ENCODE measurements around the gene GRAMD4. TPM values are rescaled to one million over a fixed set of nuclear protein-coding genes. Genes with fewer than 3 reads are reported as not detected.

The GRAMD4 gene
- total RNA-seq, 1 experiment from 2014 or later, result 23.4 TPM

- H3K36me3 ChIP-seq (ENCODE audit: control insufficient read depth, insufficient read depth, low read length), result no peaks in the 10 kb centered on the region
- Mint-ChIP-seq H3K36me3 (ENCODE audit: insufficient read depth, unreplicated experiment) (no peaks in the 10 kb centered on the region), H3K9me3 (ENCODE audit: unreplicated experiment) (no peaks in the 10 kb centered on the region), H3K27me3 (ENCODE audit: insufficient read depth, unreplicated experiment) (no peaks in the 10 kb centered on the region), H3K4me3 (ENCODE audit: unreplicated experiment) (no peak overlapping the region), H3K4me1 (ENCODE audit: low read depth, unreplicated experiment) (peaks cover 2% of the 10 kb centered on the region), H3K27ac (ENCODE audit: unreplicated experiment) (no peak overlapping the region)
- intact Hi-C loops (cut with micrococcal nuclease; ENCODE audit: unreplicated experiment), result no loop called here
- ChIA-PET POLR2A (no interaction called here), CTCF (no interaction called here)
- no peak for DNase-seq
- no peak overlapping the region for H3K4me3 ChIP-seq (ENCODE audit: low read depth, low read length)
- TF ChIP-seq CTCF (IDR thresholded peaks at IDR 0.05; ENCODE audit: insufficient read depth in 1 of 2, low read depth in 1 of 2, low read length in 1 of 2, severe bottlenecking in 1 of 2, unreplicated experiment in 1 of 2), result no peak
- BruUV-seq (replicated peaks), result no TSS peak
- H3K9me3 ChIP-seq, result no peaks in the 10 kb centered on the region
- no peaks in the 10 kb centered on the region for H3K4me1 ChIP-seq
- H3K27me3 ChIP-seq (replicated peaks; ENCODE audit: control insufficient read depth, insufficient read depth, low read length), result no peaks in the 10 kb centered on the region
These were observed 2.1 kb upstream of the GRAMD4 start for GRCh38 chr22:46617986-46618647.

GRCh38 chr22:46618667-46619066, 1.5 kb upstream of the GRAMD4 start:
- Mint-ChIP-seq H3K27ac (ENCODE audit: unreplicated experiment) (no peak overlapping the region), H3K27me3 (ENCODE audit: insufficient read depth, unreplicated experiment) (no peaks in the 10 kb centered on the region), H3K4me3 (ENCODE audit: unreplicated experiment) (no peak overlapping the region), H3K4me1 (ENCODE audit: low read depth, unreplicated experiment) (no peaks in the 10 kb centered on the region), H3K9me3 (ENCODE audit: unreplicated experiment) (no peaks in the 10 kb centered on the region), H3K36me3 (ENCODE audit: insufficient read depth, unreplicated experiment) (no peaks in the 10 kb centered on the region)
- intact Hi-C loops (cut with micrococcal nuclease; ENCODE audit: unreplicated experiment), result no loop called here
- Histone ChIP-seq H3K9me3 (no peaks in the 10 kb centered on the region), H3K4me1 (no peaks in the 10 kb centered on the region), H3K27me3 (replicated peaks; ENCODE audit: control insufficient read depth, insufficient read depth, low read length) (no peaks in the 10 kb centered on the region), H3K4me3 (ENCODE audit: low read depth, low read length) (no peak overlapping the region), H3K36me3 (ENCODE audit: control insufficient read depth, insufficient read depth, low read length) (no peaks in the 10 kb centered on the region)
- POLR2A ChIA-PET, result no interaction called here
- DNase-seq, result no peak
- CTCF ChIA-PET, result no interaction called here
- no TSS peak for BruUV-seq (replicated peaks)
- TF ChIP-seq CTCF (IDR thresholded peaks at IDR 0.05; ENCODE audit: insufficient read depth in 1 of 2, low read depth in 1 of 2, low read length in 1 of 2, severe bottlenecking in 1 of 2, unreplicated experiment in 1 of 2), result no peak

DNA sequence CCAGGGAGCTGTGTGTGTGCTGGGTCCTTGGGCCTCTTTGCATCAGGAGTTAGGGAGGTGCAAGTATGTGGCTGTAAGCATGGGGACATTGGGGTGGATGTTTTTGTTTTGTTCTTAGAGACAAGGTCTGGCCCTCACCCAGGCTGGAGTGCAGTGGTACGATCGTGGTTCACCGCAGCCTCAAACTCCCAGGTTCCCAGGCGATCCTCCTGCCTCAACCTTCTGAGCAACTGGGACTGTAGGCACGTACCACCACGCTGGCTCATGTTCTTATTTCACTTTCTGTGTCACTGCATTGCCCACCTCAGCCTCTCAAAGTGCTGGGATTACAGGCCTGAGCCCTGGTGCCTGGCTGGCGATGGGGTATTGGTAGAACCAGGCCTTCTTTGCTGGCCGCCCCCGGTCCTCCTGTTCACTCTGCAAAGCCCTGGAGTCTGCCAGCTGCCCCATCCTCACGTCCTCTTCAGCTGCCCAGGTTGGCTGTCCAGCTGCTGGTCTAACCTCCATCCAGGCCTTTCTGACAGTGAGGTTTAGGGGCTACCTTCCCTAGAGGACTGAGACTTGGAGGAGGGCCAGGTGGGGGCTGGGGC, 851 bp upstream of the GRAMD4 start:
- no peak overlapping the region for H3K4me3 Mint-ChIP-seq (ENCODE audit: unreplicated experiment)
- no peaks in the 10 kb centered on the region for H3K36me3 Mint-ChIP-seq (ENCODE audit: insufficient read depth, unreplicated experiment)
- ChIA-PET POLR2A (no interaction called here), CTCF (no interaction called here)
- Histone ChIP-seq H3K27me3 (replicated peaks; ENCODE audit: control insufficient read depth, insufficient read depth, low read length) (no peaks in the 10 kb centered on the region), H3K4me1 (no peaks in the 10 kb centered on the region), H3K36me3 (ENCODE audit: control insufficient read depth, insufficient read depth, low read length) (no peaks in the 10 kb centered on the region), H3K9me3 (no peaks in the 10 kb centered on the region), H3K4me3 (ENCODE audit: low read depth, low read length) (no peak overlapping the region)
- H3K4me1 Mint-ChIP-seq (ENCODE audit: low read depth, unreplicated experiment), result no peaks in the 10 kb centered on the region
- H3K27ac Mint-ChIP-seq (ENCODE audit: unreplicated experiment), result no peak overlapping the region
- intact Hi-C loops (cut with micrococcal nuclease; ENCODE audit: unreplicated experiment), result no loop called here
- no peak for TF ChIP-seq CTCF (IDR thresholded peaks at IDR 0.05; ENCODE audit: insufficient read depth in 1 of 2, low read depth in 1 of 2, low read length in 1 of 2, severe bottlenecking in 1 of 2, unreplicated experiment in 1 of 2)
- no peaks in the 10 kb centered on the region for H3K9me3 Mint-ChIP-seq (ENCODE audit: unreplicated experiment)
- no TSS peak for BruUV-seq (replicated peaks)
- no peak for DNase-seq
- no peaks in the 10 kb centered on the region for H3K27me3 Mint-ChIP-seq (ENCODE audit: insufficient read depth, unreplicated experiment)

Measured in Caco-2 (cell line).